Measurements from ENCODE around the gene CATSPER3. TPM values are rescaled to one million over a fixed set of nuclear protein-coding genes. Genes with fewer than 3 reads are reported as not detected.

The CATSPER3 gene
- total RNA-seq, 3 donors from 2014 or later: 0.16 to 0.63 (median 0.38) TPM

GRCh38 chr5:135056316-135057030 is 88.8 kb downstream of the CATSPER3 start:
- Mint-ChIP-seq H3K4me1 (ENCODE audit: low read depth) (peaks cover 7% of the 10 kb centered on the region), H3K27me3 (ENCODE audit: low read depth) (peaks cover 28% of the 10 kb centered on the region), H3K9me3 (no peaks in the 10 kb centered on the region), H3K36me3 (ENCODE audit: insufficient read depth) (no peaks in the 10 kb centered on the region), H3K4me3 (no peak overlapping the region)
- DNase-seq: no peak
- ATAC-seq: no peak

- Mint-ChIP-seq H3K36me3 (ENCODE audit: insufficient read depth) (no peaks in the 10 kb centered on the region), H3K4me3 (no peak overlapping the region), H3K9me3 (no peaks in the 10 kb centered on the region), H3K27me3 (ENCODE audit: low read depth) (peaks cover 22% of the 10 kb centered on the region), H3K4me1 (ENCODE audit: low read depth) (peaks cover 7% of the 10 kb centered on the region)
- DNase-seq (no peak), ATAC-seq (no peak)
Observed at GRCh38 chr5:135057233-135057632, 89.5 kb downstream of the CATSPER3 start.

GRCh38 chr5:135058331-135058732 is 90.6 kb downstream of the CATSPER3 start:
- DNase-seq: no peak

GRCh38 chr5:135059000-135059923 is 91.6 kb downstream of the CATSPER3 start:
- H3K4me1 Mint-ChIP-seq (ENCODE audit: low read depth): no peaks in the 10 kb centered on the region
- no peak for DNase-seq
- H3K27me3 Mint-ChIP-seq (ENCODE audit: low read depth): peaks cover 16% of the 10 kb centered on the region
- no peaks in the 10 kb centered on the region for H3K36me3 Mint-ChIP-seq (ENCODE audit: insufficient read depth)
- H3K4me3 Mint-ChIP-seq: no peak overlapping the region
- H3K9me3 Mint-ChIP-seq: no peaks in the 10 kb centered on the region
- no peak for ATAC-seq

More at GRCh38 chr5:135058331-135058732, 90.6 kb downstream of the CATSPER3 start:
- H3K4me1 Mint-ChIP-seq (ENCODE audit: low read depth): peaks cover 4% of the 10 kb centered on the region
- no peaks in the 10 kb centered on the region for H3K36me3 Mint-ChIP-seq (ENCODE audit: insufficient read depth)
- H3K9me3 Mint-ChIP-seq: no peaks in the 10 kb centered on the region
- H3K27me3 Mint-ChIP-seq (ENCODE audit: low read depth): peaks cover 16% of the 10 kb centered on the region
- no peak overlapping the region for H3K4me3 Mint-ChIP-seq
- no peak for ATAC-seq

- ATAC-seq (no peak), DNase-seq (no peak)
- Mint-ChIP-seq H3K36me3 (ENCODE audit: insufficient read depth) (no peaks in the 10 kb centered on the region), H3K27me3 (ENCODE audit: low read depth) (peaks cover 16% of the 10 kb centered on the region), H3K4me1 (ENCODE audit: low read depth) (no peaks in the 10 kb centered on the region), H3K9me3 (no peaks in the 10 kb centered on the region), H3K4me3 (no peak overlapping the region)
Observed at GRCh38 chr5:135060021-135060420, 92.3 kb downstream of the CATSPER3 start.

- Mint-ChIP-seq H3K9me3 (no peaks in the 10 kb centered on the region), H3K4me3 (no peak overlapping the region), H3K4me1 (ENCODE audit: low read depth) (no peaks in the 10 kb centered on the region), H3K36me3 (ENCODE audit: insufficient read depth) (no peaks in the 10 kb centered on the region), H3K27me3 (ENCODE audit: low read depth) (peaks cover 22% of the 10 kb centered on the region)
- ATAC-seq: no peak
- DNase-seq: no peak
Observed at GRCh38 chr5:135061001-135061400, 93.3 kb downstream of the CATSPER3 start.

Other genes with a start within 250 kb of the CATSPER3 start
- gene CAMLG, start 229.4 kb upstream of the CATSPER3 start, total RNA-seq: 10 to 100 TPM; 21.7 to 24.5 (median 23.1) TPM
- 10 to 100 TPM; 70.9 to 80.8 (median 72.2) TPM for gene DDX46, start 209.1 kb upstream of the CATSPER3 start, total RNA-seq
- gene C5orf24, start 121.9 kb upstream of the CATSPER3 start, total RNA-seq: 10 to 100 TPM; 19.2 to 25.4 (median 23.7) TPM
- 10 to 100 TPM; 39.5 to 47.4 (median 40.1) TPM for gene TXNDC15, start 93.5 kb upstream of the CATSPER3 start, total RNA-seq
- gene PCBD2, start 62.8 kb upstream of the CATSPER3 start, total RNA-seq: 1 to 10 TPM; 5.5 to 8.0 (median 6.6) TPM
- under 1 TPM in 2 of 3 donors, not detected in 1; 0.37 to 0.43 TPM for gene PITX1, start 66.3 kb downstream of the CATSPER3 start, total RNA-seq